GM12874 (cell line): ENCODE measurements around the gene MPDU1.

Experiments used
- TF ChIP-seq, protein P1 (sequence below): IDR thresholded peaks from 2 replicates; pipeline ENCODE4 v1.5.1; 2011; ENCODE audit warnings: low read depth, mild to moderate bottlenecking, control low read depth, low read length, moderate library complexity; ENCODE audit not compliant: insufficient read depth

Gene MPDU1

DNA sequence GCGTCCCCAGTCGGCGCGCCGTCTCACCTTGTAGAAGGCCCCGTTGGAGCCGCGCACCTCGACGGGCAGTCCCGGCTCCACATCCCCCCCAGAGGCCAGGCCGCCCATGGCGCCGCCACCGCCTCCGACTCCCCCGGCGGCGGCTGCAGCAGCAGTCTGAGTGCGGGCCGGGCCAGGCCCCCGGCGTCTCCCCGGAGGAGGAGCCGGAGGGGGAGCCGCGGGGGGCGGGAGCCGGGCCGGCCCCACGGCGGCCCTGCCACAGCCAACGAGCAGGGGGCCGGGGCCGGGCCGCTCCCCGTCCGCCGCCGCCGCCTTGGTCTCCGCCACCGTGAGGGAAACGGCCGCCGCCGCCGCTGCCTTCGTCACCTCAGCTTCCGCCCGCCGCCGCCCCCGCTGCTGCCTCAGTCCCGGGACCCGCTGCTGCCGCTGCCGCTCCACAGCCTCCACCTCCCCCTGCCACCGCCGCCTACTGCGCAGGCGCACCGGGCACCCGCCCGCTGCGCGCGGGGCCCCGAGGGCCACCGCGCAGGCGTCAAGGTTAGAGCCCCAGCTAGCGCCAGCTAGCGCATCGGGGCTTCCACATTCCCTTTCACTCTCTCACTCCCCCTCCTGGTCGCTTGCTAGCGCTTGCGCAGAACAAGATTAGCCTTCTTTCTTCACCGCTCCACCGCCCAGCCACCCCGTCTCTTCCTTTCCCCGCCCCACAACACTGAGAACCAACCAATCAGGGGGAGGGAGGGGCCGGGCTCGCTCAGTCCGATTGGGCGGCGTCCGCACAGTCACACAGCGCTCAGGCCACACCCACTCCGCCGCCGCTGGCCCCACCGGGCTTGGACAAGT, 31.0 kb downstream of the MPDU1 start, which contains the start of gene FXR2:
FXR2 (minus strand) TSS at position 473 of the 840 bp plus-strand sequence; CDS start at position 108, 365 bp downstream.
- TF ChIP-seq, protein P1, sequence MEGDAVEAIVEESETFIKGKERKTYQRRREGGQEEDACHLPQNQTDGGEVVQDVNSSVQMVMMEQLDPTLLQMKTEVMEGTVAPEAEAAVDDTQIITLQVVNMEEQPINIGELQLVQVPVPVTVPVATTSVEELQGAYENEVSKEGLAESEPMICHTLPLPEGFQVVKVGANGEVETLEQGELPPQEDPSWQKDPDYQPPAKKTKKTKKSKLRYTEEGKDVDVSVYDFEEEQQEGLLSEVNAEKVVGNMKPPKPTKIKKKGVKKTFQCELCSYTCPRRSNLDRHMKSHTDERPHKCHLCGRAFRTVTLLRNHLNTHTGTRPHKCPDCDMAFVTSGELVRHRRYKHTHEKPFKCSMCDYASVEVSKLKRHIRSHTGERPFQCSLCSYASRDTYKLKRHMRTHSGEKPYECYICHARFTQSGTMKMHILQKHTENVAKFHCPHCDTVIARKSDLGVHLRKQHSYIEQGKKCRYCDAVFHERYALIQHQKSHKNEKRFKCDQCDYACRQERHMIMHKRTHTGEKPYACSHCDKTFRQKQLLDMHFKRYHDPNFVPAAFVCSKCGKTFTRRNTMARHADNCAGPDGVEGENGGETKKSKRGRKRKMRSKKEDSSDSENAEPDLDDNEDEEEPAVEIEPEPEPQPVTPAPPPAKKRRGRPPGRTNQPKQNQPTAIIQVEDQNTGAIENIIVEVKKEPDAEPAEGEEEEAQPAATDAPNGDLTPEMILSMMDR: peak; percentile 83

DNA sequence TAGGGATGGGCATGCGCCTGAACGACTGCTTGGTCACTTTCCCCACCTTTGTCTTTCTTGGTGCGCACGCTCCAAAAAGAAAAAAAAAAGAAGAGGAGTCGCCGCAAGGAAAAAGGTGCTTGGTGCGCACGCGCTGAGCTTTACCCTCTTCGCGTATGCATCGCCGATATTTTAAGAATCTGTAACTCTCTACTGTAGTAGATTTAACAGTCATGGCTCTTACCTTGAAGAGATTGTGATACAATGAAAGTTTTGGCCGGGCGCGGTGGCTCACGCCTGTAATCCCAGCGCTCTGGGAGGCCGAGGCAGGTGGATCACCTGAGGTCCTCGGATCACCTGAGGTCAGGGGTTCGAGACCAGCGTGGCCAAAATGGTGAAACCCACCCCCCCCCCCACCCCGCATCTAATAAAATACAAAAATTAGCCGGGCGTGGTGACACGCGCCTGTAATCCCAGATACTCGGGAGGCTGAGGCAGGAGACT, 31.7 kb downstream of the MPDU1 start:
- TF ChIP-seq, protein P1: no peak

- TF ChIP-seq, protein P1: no peak
Observed at GRCh38 chr17:7618608-7619007, 35.0 kb downstream of the MPDU1 start.

DNA sequence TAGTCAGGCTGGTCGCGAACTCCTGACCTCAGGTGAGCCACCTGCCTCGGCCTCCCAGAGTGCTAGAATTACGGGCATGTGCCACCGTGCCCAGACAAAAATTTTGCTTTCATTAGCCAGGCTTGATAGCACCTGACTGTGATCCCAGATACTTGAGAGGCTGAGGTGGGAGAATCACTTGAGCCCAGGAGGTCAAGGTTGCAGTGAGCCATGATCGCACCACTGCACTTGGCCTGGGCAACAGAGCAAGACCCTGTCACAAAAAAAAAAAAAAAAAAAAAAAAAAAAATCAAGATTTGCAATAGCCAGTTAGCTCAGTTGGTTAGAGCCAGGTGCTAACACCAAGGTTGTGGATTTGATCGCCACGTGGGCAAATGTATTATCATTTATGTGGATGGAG, 37.2 kb downstream of the MPDU1 start:
- TF ChIP-seq, protein P1: no peak

- TF ChIP-seq, protein P1: no peak
Observed at GRCh38 chr17:7623661-7624060, 40.0 kb downstream of the MPDU1 start.

DNA sequence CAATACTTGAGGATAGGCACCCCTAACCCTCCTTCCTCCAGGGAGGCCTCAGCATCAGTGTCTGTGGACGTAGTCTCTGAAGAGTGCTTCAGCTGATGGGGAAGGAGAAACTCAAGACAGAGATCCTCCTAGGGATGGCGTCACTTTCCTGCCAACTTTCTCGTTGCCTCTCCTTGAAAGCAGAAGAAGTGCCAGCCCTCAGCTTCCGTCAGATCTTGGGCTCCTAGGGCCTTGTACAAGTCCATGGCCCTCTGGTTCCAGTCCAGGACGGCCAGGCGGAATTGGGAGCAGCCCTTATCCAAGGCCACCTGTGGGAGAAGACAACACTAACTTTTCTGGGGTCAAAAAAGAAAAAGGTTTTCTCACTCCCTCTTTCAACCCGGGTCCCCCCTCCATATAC, 42.7 kb downstream of the MPDU1 start:
- TF ChIP-seq, protein P1: no peak

- TF ChIP-seq, protein P1: no peak
Observed at GRCh38 chr17:7626956-7627249, 43.3 kb downstream of the MPDU1 start.
